Fibroblast of lung (primary cell): ENCODE measurements around the gene HSPA6.

Source experiments
- CTCF ChIP-seq, 2 donors: IDR thresholded peaks in 1 of 2; conservative IDR thresholded peaks in 1 of 2; 1 replicate in 1 of 2; 2 replicates in 1 of 2; pipeline ENCODE4 v1.5.1; 2011 to 2012; ENCODE audit warnings: low read length in 2 of 2, control low read depth in 1 of 2, inconsistent platforms in 1 of 2, low read depth in 1 of 2, mild to moderate bottlenecking in 1 of 2
- EZH2 ChIP-seq: IDR thresholded peaks from 2 replicates; pipeline ENCODE4 v1.5.1; 2012; ENCODE audit warnings: low read length, control low read depth, mild to moderate bottlenecking; ENCODE audit errors: missing control alignments

DNA sequence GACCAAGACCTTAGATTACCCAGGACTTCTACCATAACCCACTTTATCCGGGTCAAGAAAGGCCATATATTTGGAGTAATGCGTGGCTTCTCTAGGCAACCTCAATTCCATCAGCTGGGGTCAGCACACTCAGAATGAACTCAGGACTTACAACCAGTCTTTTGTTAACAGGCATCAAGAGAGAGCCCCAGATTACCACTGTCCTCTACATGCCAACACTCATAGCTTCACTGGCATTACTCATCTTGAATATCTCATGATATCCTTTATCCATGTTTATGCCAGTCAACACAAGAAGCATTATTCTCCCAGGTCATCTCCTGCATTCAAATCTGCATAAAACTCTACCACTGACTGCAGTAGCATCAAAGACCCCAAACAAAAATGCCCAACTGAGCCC is 25.7 kb upstream of the HSPA6 start:
- no peak for TF ChIP-seq CTCF (conservative IDR thresholded peaks at IDR 0.05 in 1 of 2, IDR thresholded peaks at IDR 0.05 in 1 of 2; ENCODE audit: low read depth in 1 of 2, low read length in 2 of 2)
- no peak for TF ChIP-seq EZH2
